HepG2 (cell line): ENCODE results near the gene THBS2. TPM values are rescaled to one million over a fixed set of nuclear protein-coding genes. Genes with fewer than 3 reads are reported as not detected.

Experiments used
- ATAC-seq: fragments of 200-7000 bp; cut with Tn5 transposase; 3 replicates; pipeline ENCODE4 v1.9.1; 2020; ENCODE audit warnings: mild to moderate bottlenecking, moderate library complexity
- BruUV-seq: library from RNA; stranded (reverse); fragments of 400-500 nt; replicated peaks from 2 replicates; lab custom pipeline; 2021; lab: Mats Ljungman, UMichigan
- CTCF ChIA-PET: fragments of 300-600 bp; formaldehyde crosslinking; extraction: SDS; loops from one replicate; lab custom pipeline; 2021; ENCODE audit warnings: low total read pairs, inconsistent platforms, low intra/inter-chr PET ratio; lab: Yijun Ruan, JAX
- POLR2A ChIA-PET: fragments of 350-600 bp; sonication (Branson Sonifier 250); formaldehyde crosslinking; loops from one replicate; lab custom pipeline; 2020; ENCODE audit warnings: antibody characterized with exemption, inconsistent platforms; lab: Yijun Ruan, JAX
- DNase-seq: peaks from one replicate; pipeline ENCODE4 v3.0.0-alpha.2; 2015; ENCODE audit warnings: low spot score
- FAIRE-seq: peaks from 3 replicates; lab custom pipeline; 2011; peaks lifted over from hg19 to GRCh38; lab: Jason Lieb, UNC
- H2AFZ ChIP-seq: one replicate; pipeline ENCODE4 v1.6.1; 2011; ENCODE audit warnings: low read length, inconsistent platforms
- H3K27ac ChIP-seq: fragments of 300-600 bp; 3 replicates; pipeline ENCODE4 v1.8.0; 2011; ENCODE audit warnings: mixed run types, mild to moderate bottlenecking, mixed read lengths, low read length, inconsistent platforms; ENCODE audit not compliant: insufficient read depth; ENCODE audit errors: extremely low read length
- H3K27me3 ChIP-seq, 2 experiments: fragments of 200-600 bp in 1 of 2; 2 replicates in 1 of 2; 3 replicates in 1 of 2; pipeline versions ENCODE4 v1.6.0 to v1.8.0; 2011; ENCODE audit warnings: low read length in 2 of 2, mild to moderate bottlenecking in 2 of 2, moderate library complexity in 2 of 2, inconsistent platforms in 1 of 2; ENCODE audit not compliant: insufficient read depth in 2 of 2, control insufficient read depth in 1 of 2
- H3K36me3 ChIP-seq, 2 experiments: fragments of 200-600 bp in 1 of 2; replicated peaks in 1 of 2; 2 replicates in 1 of 2; 3 replicates in 1 of 2; pipeline versions ENCODE4 v1.5.1 to v1.8.0; 2011; ENCODE audit warnings: low read length in 2 of 2, inconsistent platforms in 1 of 2; ENCODE audit not compliant: insufficient read depth in 2 of 2, control insufficient read depth in 1 of 2
- H3K4me1 ChIP-seq: 2 replicates; pipeline ENCODE4 v1.5.1; 2012; ENCODE audit warnings: low read length, inconsistent platforms; ENCODE audit not compliant: insufficient read depth
- H3K4me2 ChIP-seq: 2 replicates; pipeline ENCODE4 v1.6.0; 2011; ENCODE audit warnings: low read depth, low read length, inconsistent platforms
- H3K4me3 ChIP-seq, 3 experiments: fragments of 200-600 bp in 1 of 3; sonication (generic), shearing (Covaris generic) in 1 of 3; replicated peaks in 1 of 3; 2 replicates each; pipeline ENCODE4 v1.5.1; 2011 to 2016; ENCODE audit warnings: low read length in 3 of 3, inconsistent platforms in 2 of 3, low read depth in 2 of 3, mild to moderate bottlenecking in 2 of 3, control low read depth in 1 of 3, mixed read lengths in 1 of 3; ENCODE audit not compliant: insufficient read depth in 1 of 3
- H3K79me2 ChIP-seq: one replicate; pipeline ENCODE4 v1.6.1; 2011; ENCODE audit warnings: low read length, inconsistent platforms; ENCODE audit not compliant: insufficient read depth
- H3K9ac ChIP-seq: 2 replicates; pipeline ENCODE4 v1.6.0; 2011; ENCODE audit warnings: mild to moderate bottlenecking, low read depth, low read length, inconsistent platforms; ENCODE audit not compliant: insufficient read depth
- H3K9me3 ChIP-seq: 2 replicates; pipeline ENCODE4 v1.5.1; 2012; ENCODE audit warnings: mild to moderate bottlenecking, low read length
- H4K20me1 ChIP-seq: 2 replicates; pipeline ENCODE4 v1.6.0; 2011; ENCODE audit warnings: inconsistent platforms, mild to moderate bottlenecking, low read length, moderate library complexity; ENCODE audit not compliant: insufficient read depth
- ARID4A ChIP-seq: sonication (generic); formaldehyde crosslinking; IDR thresholded peaks from 2 replicates; pipeline ENCODE4 v1.5.0; 2020; ENCODE audit warnings: mild to moderate bottlenecking, missing genetic modification reagents, borderline replicate concordance
- CCDC6 ChIP-seq: sonication (generic); formaldehyde crosslinking; IDR thresholded peaks from 2 replicates; pipeline ENCODE4 v1.8.1; 2022; ENCODE audit warnings: mild to moderate bottlenecking, missing genetic modification reagents, moderate library complexity
- CEBPG ChIP-seq: IDR thresholded peaks from 2 replicates; pipeline ENCODE4 v1.6.1; 2016
- CENPX ChIP-seq: sonication (generic); formaldehyde crosslinking; IDR thresholded peaks from 2 replicates; pipeline ENCODE4 v1.9.0; 2021; ENCODE audit warnings: mild to moderate bottlenecking, missing genetic modification reagents, moderate library complexity
- DR1 ChIP-seq: sonication (generic); formaldehyde crosslinking; IDR thresholded peaks from 2 replicates; pipeline ENCODE4 v1.8.0; 2021; ENCODE audit warnings: mild to moderate bottlenecking, missing genetic modification reagents, inconsistent platforms
- HOXA7 ChIP-seq: sonication (generic); formaldehyde crosslinking; IDR thresholded peaks from 2 replicates; pipeline ENCODE4 v1.8.1; 2022; ENCODE audit warnings: mild to moderate bottlenecking, missing genetic modification reagents, moderate library complexity
- NCOA1 ChIP-seq: sonication (generic); formaldehyde crosslinking; IDR thresholded peaks from 2 replicates; pipeline ENCODE4 v1.9.0; 2021; ENCODE audit warnings: missing genetic modification reagents
- NFIC ChIP-seq: IDR thresholded peaks from 2 replicates; pipeline ENCODE4 v1.6.1; 2012; ENCODE audit warnings: mild to moderate bottlenecking, low read length, inconsistent platforms
- ZNF616 ChIP-seq: sonication (generic); formaldehyde crosslinking; IDR thresholded peaks from 2 replicates; pipeline ENCODE4 v1.5.0; 2020; ENCODE audit warnings: low read depth, mild to moderate bottlenecking, missing genetic modification reagents
- ZNF761 ChIP-seq: sonication (generic); formaldehyde crosslinking; conservative IDR thresholded peaks from 2 replicates; pipeline ENCODE4 v1.4.0; 2020; ENCODE audit warnings: mild to moderate bottlenecking, missing genetic modification reagents
- WGBS: methylation state at CpG from one replicate; pipeline ENCODE4 v1.1.6; 2017; ENCODE audit warnings: low lambda C conversion rate; 5-methylcytosine and 5-hydroxymethylcytosine counted together
- in situ Hi-C: cut with HindIII; loops from 2 replicates; pipeline ENCODE4 v1.10.0; 2017; ENCODE audit warnings: low pct_unique_long_range_greater_than_20kb; ENCODE audit not compliant: extremely low pct_ligation_motif_present
- intact Hi-C: fragments of 100-400 bp; cut with micrococcal nuclease; formaldehyde crosslinking; loops from one replicate; pipeline ENCODE4 v1.10.0; 2022; ENCODE audit not compliant: unreplicated experiment
- polyA plus RNA-seq, 8 experiments: library from polyadenylated mRNA; depleted of rRNA in 3 of 8; stranded (reverse) in 7 of 8; unstranded in 1 of 8; fragments of >200 nt; fragmentation: Illumina TruSeq in 4 of 8; extraction: Trizol in 4 of 8; gene quantifications; 2 replicates each; pipeline versions ENCODE4 v1.2.1 to v1.2.3, GENCODE V29; 2011 to 2016; ENCODE audit warnings: low read depth in 4 of 8, missing spikeins in 1 of 8, mixed read lengths in 1 of 8; ENCODE audit not compliant: insufficient read depth in 1 of 8
- total RNA-seq, 5 experiments: library from RNA; depleted of rRNA; stranded (reverse); fragments of >200 nt; fragmentation: Illumina TruSeq; extraction: Trizol; gene quantifications; 2 replicates each; pipeline ENCODE4 v1.2.3, GENCODE V29; 2016; ENCODE audit warnings: low read depth in 1 of 5
- TF ChIP-seq, protein P1 (sequence below): sonication (generic); formaldehyde crosslinking; IDR thresholded peaks from 2 replicates; pipeline ENCODE4 v1.4.0; 2020; ENCODE audit warnings: missing genetic modification reagents
- TF ChIP-seq, protein P2 (sequence below): sonication (generic); formaldehyde crosslinking; IDR thresholded peaks from 2 replicates; pipeline ENCODE4 v1.4.0; 2020; ENCODE audit warnings: missing genetic modification reagents, borderline replicate concordance
- TF ChIP-seq, protein P3 (sequence below): sonication (generic); formaldehyde crosslinking; IDR thresholded peaks from 2 replicates; pipeline ENCODE4 v1.9.0; 2021; ENCODE audit warnings: missing genetic modification reagents, borderline replicate concordance

THBS2 gene
- total and polyA plus RNA-seq, 2 of the 13 experiments (the other 11 are each of a cell fraction or from before 2014, with no cell fraction given) = 0.12 to 0.15 TPM

DNA sequence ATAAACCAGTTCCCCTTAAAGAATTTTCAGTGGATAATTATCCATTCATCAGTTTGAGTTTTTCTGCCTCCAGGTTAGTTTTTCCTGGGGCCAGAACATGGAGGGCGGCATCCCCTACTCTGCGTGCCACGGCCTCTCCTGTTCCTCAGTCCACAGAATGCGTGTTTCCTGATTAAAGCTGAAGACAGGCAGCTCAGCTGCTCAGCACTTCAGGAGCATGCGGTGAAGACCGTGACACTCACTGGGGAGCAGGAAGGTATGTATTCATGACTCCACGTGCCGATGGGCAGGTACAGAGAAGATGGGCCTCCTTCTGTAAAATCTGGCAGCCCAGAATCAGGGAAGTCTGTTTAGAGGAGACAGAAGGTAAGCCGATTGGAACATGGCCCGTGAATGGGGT, 2.0 kb upstream of the THBS2 start:
- DNase-seq = no peak
- TF ChIP-seq, protein P1, sequence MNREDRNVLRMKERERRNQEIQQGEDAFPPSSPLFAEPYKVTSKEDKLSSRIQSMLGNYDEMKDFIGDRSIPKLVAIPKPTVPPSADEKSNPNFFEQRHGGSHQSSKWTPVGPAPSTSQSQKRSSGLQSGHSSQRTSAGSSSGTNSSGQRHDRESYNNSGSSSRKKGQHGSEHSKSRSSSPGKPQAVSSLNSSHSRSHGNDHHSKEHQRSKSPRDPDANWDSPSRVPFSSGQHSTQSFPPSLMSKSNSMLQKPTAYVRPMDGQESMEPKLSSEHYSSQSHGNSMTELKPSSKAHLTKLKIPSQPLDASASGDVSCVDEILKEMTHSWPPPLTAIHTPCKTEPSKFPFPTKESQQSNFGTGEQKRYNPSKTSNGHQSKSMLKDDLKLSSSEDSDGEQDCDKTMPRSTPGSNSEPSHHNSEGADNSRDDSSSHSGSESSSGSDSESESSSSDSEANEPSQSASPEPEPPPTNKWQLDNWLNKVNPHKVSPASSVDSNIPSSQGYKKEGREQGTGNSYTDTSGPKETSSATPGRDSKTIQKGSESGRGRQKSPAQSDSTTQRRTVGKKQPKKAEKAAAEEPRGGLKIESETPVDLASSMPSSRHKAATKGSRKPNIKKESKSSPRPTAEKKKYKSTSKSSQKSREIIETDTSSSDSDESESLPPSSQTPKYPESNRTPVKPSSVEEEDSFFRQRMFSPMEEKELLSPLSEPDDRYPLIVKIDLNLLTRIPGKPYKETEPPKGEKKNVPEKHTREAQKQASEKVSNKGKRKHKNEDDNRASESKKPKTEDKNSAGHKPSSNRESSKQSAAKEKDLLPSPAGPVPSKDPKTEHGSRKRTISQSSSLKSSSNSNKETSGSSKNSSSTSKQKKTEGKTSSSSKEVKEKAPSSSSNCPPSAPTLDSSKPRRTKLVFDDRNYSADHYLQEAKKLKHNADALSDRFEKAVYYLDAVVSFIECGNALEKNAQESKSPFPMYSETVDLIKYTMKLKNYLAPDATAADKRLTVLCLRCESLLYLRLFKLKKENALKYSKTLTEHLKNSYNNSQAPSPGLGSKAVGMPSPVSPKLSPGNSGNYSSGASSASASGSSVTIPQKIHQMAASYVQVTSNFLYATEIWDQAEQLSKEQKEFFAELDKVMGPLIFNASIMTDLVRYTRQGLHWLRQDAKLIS (CRISPR knock-in tag) = no peak
- TF ChIP-seq CCDC6 (CRISPR knock-in tag) = no peak
- TF ChIP-seq ARID4A = no peak
- TF ChIP-seq NCOA1 (CRISPR knock-in tag) = no peak
- TF ChIP-seq CENPX = no peak
- TF ChIP-seq, protein P2, sequence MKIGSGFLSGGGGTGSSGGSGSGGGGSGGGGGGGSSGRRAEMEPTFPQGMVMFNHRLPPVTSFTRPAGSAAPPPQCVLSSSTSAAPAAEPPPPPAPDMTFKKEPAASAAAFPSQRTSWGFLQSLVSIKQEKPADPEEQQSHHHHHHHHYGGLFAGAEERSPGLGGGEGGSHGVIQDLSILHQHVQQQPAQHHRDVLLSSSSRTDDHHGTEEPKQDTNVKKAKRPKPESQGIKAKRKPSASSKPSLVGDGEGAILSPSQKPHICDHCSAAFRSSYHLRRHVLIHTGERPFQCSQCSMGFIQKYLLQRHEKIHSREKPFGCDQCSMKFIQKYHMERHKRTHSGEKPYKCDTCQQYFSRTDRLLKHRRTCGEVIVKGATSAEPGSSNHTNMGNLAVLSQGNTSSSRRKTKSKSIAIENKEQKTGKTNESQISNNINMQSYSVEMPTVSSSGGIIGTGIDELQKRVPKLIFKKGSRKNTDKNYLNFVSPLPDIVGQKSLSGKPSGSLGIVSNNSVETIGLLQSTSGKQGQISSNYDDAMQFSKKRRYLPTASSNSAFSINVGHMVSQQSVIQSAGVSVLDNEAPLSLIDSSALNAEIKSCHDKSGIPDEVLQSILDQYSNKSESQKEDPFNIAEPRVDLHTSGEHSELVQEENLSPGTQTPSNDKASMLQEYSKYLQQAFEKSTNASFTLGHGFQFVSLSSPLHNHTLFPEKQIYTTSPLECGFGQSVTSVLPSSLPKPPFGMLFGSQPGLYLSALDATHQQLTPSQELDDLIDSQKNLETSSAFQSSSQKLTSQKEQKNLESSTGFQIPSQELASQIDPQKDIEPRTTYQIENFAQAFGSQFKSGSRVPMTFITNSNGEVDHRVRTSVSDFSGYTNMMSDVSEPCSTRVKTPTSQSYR (CRISPR knock-in tag) = no peak
- TF ChIP-seq ZNF761 = no peak
- TF ChIP-seq HOXA7 (CRISPR knock-in tag) = no peak
- TF ChIP-seq DR1 = no peak
- TF ChIP-seq CEBPG (CRISPR knock-in tag) = no peak
- no peak for TF ChIP-seq NFIC
- TF ChIP-seq, protein P3, sequence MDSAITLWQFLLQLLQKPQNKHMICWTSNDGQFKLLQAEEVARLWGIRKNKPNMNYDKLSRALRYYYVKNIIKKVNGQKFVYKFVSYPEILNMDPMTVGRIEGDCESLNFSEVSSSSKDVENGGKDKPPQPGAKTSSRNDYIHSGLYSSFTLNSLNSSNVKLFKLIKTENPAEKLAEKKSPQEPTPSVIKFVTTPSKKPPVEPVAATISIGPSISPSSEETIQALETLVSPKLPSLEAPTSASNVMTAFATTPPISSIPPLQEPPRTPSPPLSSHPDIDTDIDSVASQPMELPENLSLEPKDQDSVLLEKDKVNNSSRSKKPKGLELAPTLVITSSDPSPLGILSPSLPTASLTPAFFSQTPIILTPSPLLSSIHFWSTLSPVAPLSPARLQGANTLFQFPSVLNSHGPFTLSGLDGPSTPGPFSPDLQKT = no peak
- TF ChIP-seq ZNF616 (CRISPR knock-in tag) = no peak

More for the DNA sequence above, 2.0 kb upstream of the THBS2 start:
- no peaks in the 10 kb centered on the region for H3K4me1 ChIP-seq
- no peak overlapping the region for H2AFZ ChIP-seq
- H3K4me2 ChIP-seq = no peak overlapping the region
- H3K27ac ChIP-seq = no peak overlapping the region
- in situ Hi-C loops (no loop called here), intact Hi-C loops (no loop called here)
- ATAC-seq (no peak), FAIRE-seq (no peak)
- no TSS peak for BruUV-seq
- ChIA-PET POLR2A (no interaction called here), CTCF (no interaction called here)
- H3K9me3 ChIP-seq = no peaks in the 10 kb centered on the region
- peaks cover 10 to 83% of the 10 kb centered on the region in 2 experiments; a peak in 4 of 5 replicates for H3K27me3 ChIP-seq
- H4K20me1 ChIP-seq = no peaks in the 10 kb centered on the region
- no peak overlapping the region for H3K9ac ChIP-seq
- no peak overlapping the region for H3K4me3 ChIP-seq
- WGBS = 26% methylated on average over 10 of the region's 10 CpGs
- H3K79me2 ChIP-seq = no peaks in the 10 kb centered on the region
- no peaks in the 10 kb centered on the region for H3K36me3 ChIP-seq
